HepG2 (cell line): Measurements from ENCODE around the gene COL9A2. TPM values are rescaled to one million over a fixed set of nuclear protein-coding genes. Genes with fewer than 3 reads are reported as not detected.

ENCODE experiments used
- CC2D1A ChIP-seq: sonication (generic); formaldehyde crosslinking; IDR thresholded peaks from 2 replicates; pipeline ENCODE4 v1.8.1; 2023; ENCODE audit warnings: mild to moderate bottlenecking, missing genetic modification reagents
- ELK4 ChIP-seq: sonication (generic); formaldehyde crosslinking; IDR thresholded peaks from 2 replicates; pipeline ENCODE4 v1.9.0; 2021; ENCODE audit warnings: missing genetic modification reagents, borderline replicate concordance
- ESRRA ChIP-seq: sonication (generic); formaldehyde crosslinking; IDR thresholded peaks from 2 replicates; pipeline ENCODE4 v1.5.1; 2020; ENCODE audit warnings: mild to moderate bottlenecking, low read depth, missing genetic modification reagents
- FOXK1 ChIP-seq: sonication (generic); formaldehyde crosslinking; IDR thresholded peaks from 2 replicates; pipeline ENCODE4 v1.4.0; 2020; ENCODE audit warnings: low read depth, missing genetic modification reagents, borderline replicate concordance
- GATA4 ChIP-seq: sonication (generic); IDR thresholded peaks from 2 replicates; pipeline ENCODE4 v1.6.1; 2016; ENCODE audit warnings: antibody characterized with exemption, low read depth, borderline replicate concordance
- HDAC1 ChIP-seq: sonication (generic); formaldehyde crosslinking; IDR thresholded peaks from 2 replicates; pipeline ENCODE4 v1.5.1; 2020; ENCODE audit warnings: mild to moderate bottlenecking, missing genetic modification reagents
- HOMEZ ChIP-seq: IDR thresholded peaks from 2 replicates; pipeline ENCODE4 v1.6.1; 2016; ENCODE audit warnings: low read depth
- IKZF4 ChIP-seq: sonication (generic); formaldehyde crosslinking; IDR thresholded peaks from 2 replicates; pipeline ENCODE4 v1.5.1; 2020; ENCODE audit warnings: borderline replicate concordance, mild to moderate bottlenecking, low read depth, missing genetic modification reagents; ENCODE audit errors: not compliant biosample characterization
- KDM2A ChIP-seq: sonication (generic); formaldehyde crosslinking; IDR thresholded peaks from 2 replicates; pipeline ENCODE4 v1.4.0; 2020; ENCODE audit warnings: low read depth, missing genetic modification reagents, borderline replicate concordance
- PAF1 ChIP-seq: IDR thresholded peaks from 2 replicates; pipeline ENCODE4 v1.6.1; 2016; ENCODE audit warnings: missing genetic modification reagents, missing compliant biosample characterization
- PLSCR1 ChIP-seq: sonication (generic); formaldehyde crosslinking; IDR thresholded peaks from 2 replicates; pipeline ENCODE4 v1.5.0; 2020; ENCODE audit warnings: missing genetic modification reagents, mild to moderate bottlenecking, borderline replicate concordance
- POGZ ChIP-seq: sonication (generic); formaldehyde crosslinking; IDR thresholded peaks from 2 replicates; pipeline ENCODE4 v1.4.0; 2020; ENCODE audit warnings: mild to moderate bottlenecking, missing genetic modification reagents
- TBP ChIP-seq: sonication (generic); formaldehyde crosslinking; IDR thresholded peaks from 2 replicates; pipeline ENCODE4 v1.5.0; 2020; ENCODE audit warnings: missing genetic modification reagents
- XBP1 ChIP-seq: sonication (generic); formaldehyde crosslinking; IDR thresholded peaks from 2 replicates; pipeline ENCODE4 v1.5.0; 2020; ENCODE audit warnings: missing genetic modification reagents
- ZBTB46 ChIP-seq: sonication (generic); formaldehyde crosslinking; IDR thresholded peaks from 2 replicates; pipeline ENCODE4 v1.4.0; 2020; ENCODE audit warnings: mild to moderate bottlenecking, missing genetic modification reagents, borderline replicate concordance
- ZBTB49 ChIP-seq: sonication (generic); formaldehyde crosslinking; IDR thresholded peaks from 2 replicates; pipeline ENCODE4 v1.4.0; 2020; ENCODE audit warnings: missing genetic modification reagents, borderline replicate concordance
- ZFP41 ChIP-seq: sonication (generic); formaldehyde crosslinking; IDR thresholded peaks from 2 replicates; pipeline ENCODE4 v1.4.0; 2020; ENCODE audit warnings: mild to moderate bottlenecking, missing genetic modification reagents, borderline replicate concordance
- ZNF180 ChIP-seq: sonication (generic); formaldehyde crosslinking; IDR thresholded peaks from 2 replicates; pipeline ENCODE4 v1.4.0; 2020; ENCODE audit warnings: low read depth, missing genetic modification reagents, borderline replicate concordance
- ZNF20 ChIP-seq: sonication (generic); formaldehyde crosslinking; IDR thresholded peaks from 2 replicates; pipeline ENCODE4 v1.4.0; 2020; ENCODE audit warnings: mild to moderate bottlenecking, moderate library complexity, missing genetic modification reagents
- ZNF530 ChIP-seq: sonication (generic); formaldehyde crosslinking; IDR thresholded peaks from 2 replicates; pipeline ENCODE4 v1.5.0; 2020; ENCODE audit warnings: low read depth, mild to moderate bottlenecking, missing genetic modification reagents
- ZNF670 ChIP-seq: sonication (generic); formaldehyde crosslinking; IDR thresholded peaks from 2 replicates; pipeline ENCODE4 v1.8.0; 2022; ENCODE audit warnings: mild to moderate bottlenecking, missing genetic modification reagents, borderline replicate concordance
- polyA plus RNA-seq, 8 experiments: library from polyadenylated mRNA; depleted of rRNA in 3 of 8; stranded (reverse) in 7 of 8; unstranded in 1 of 8; fragments of >200 nt; fragmentation: Illumina TruSeq in 4 of 8; extraction: Trizol in 4 of 8; gene quantifications; 2 replicates each; pipeline versions ENCODE4 v1.2.1 to v1.2.3, GENCODE V29; 2011 to 2016; ENCODE audit warnings: low read depth in 4 of 8, missing spikeins in 1 of 8, mixed read lengths in 1 of 8; ENCODE audit not compliant: insufficient read depth in 1 of 8
- total RNA-seq, 5 experiments: library from RNA; depleted of rRNA; stranded (reverse); fragments of >200 nt; fragmentation: Illumina TruSeq; extraction: Trizol; gene quantifications; 2 replicates each; pipeline ENCODE4 v1.2.3, GENCODE V29; 2016; ENCODE audit warnings: low read depth in 1 of 5

COL9A2 gene
- total and polyA plus RNA-seq, 2 of the 13 experiments (the other 11 are each of a cell fraction or from before 2014, with no cell fraction given): 20.2 to 26.9 TPM

- no peak for TF ChIP-seq HOMEZ (CRISPR knock-in tag)
- TF ChIP-seq TBP: no peak
- peak; percentile 54; the same call in 1 of the 2 replicates for TF ChIP-seq KDM2A (CRISPR knock-in tag)
- 0 out of 2 replicates have a peak, but pooled peaks have one; percentile 47 for TF ChIP-seq CC2D1A (CRISPR knock-in tag)
- no peak for TF ChIP-seq ZBTB46
- TF ChIP-seq PLSCR1 (CRISPR knock-in tag): no peak
- TF ChIP-seq GATA4: no peak
- no peak for TF ChIP-seq ZNF670 (CRISPR knock-in tag)
- TF ChIP-seq ZBTB49: no peak
- no peak for TF ChIP-seq ZNF180
- TF ChIP-seq ZFP41 (CRISPR knock-in tag): no peak
- TF ChIP-seq FOXK1 (CRISPR knock-in tag): no peak
- no peak for TF ChIP-seq PAF1 (CRISPR knock-in tag)
- TF ChIP-seq ELK4: no peak
- peak; percentile 61 for TF ChIP-seq POGZ (CRISPR knock-in tag)
- TF ChIP-seq ESRRA (CRISPR knock-in tag): no peak
- no peak for TF ChIP-seq ZNF20 (CRISPR knock-in tag)
- no peak for TF ChIP-seq XBP1 (CRISPR knock-in tag)
- no peak for TF ChIP-seq IKZF4 (CRISPR knock-in tag)
- TF ChIP-seq HDAC1 (CRISPR knock-in tag): no peak
- TF ChIP-seq ZNF530 (CRISPR knock-in tag): no peak
These were observed 21.8 kb upstream of the COL9A2 start (continued) for GRCh38 chr1:40338745-40339419.
